Duodenal mucosa (tissue), 2 donors: ENCODE results near the gene KRTAP2-2.
"Not testable (repeated sequence)": the region's sequence is repeated elsewhere in the genome, so short reads cannot be mapped to it uniquely, and the experiment has no call there.

Source experiments
- H3K27ac ChIP-seq: one replicate; pipeline ENCODE4 v1.7.0; 2013; ENCODE audit warnings: low read depth, low read length
- H3K27me3 ChIP-seq, 2 donors: one replicate each; pipeline ENCODE4 v1.7.0; 2013; ENCODE audit warnings: low read length in 2 of 2, control low read depth in 1 of 2; ENCODE audit not compliant: insufficient read depth in 2 of 2, control insufficient read depth in 1 of 2
- H3K36me3 ChIP-seq, 2 donors: one replicate each; pipeline ENCODE4 v1.7.0; 2013; ENCODE audit warnings: low read length in 2 of 2, control low read depth in 1 of 2; ENCODE audit not compliant: insufficient read depth in 2 of 2, control insufficient read depth in 1 of 2
- H3K4me1 ChIP-seq, 2 donors: one replicate each; pipeline ENCODE4 v1.7.0; 2013; ENCODE audit warnings: low read length in 2 of 2, control low read depth in 1 of 2; ENCODE audit not compliant: insufficient read depth in 2 of 2, control insufficient read depth in 1 of 2
- H3K4me3 ChIP-seq, 2 donors: one replicate each; pipeline ENCODE4 v1.7.0; 2013; ENCODE audit warnings: low read length in 2 of 2, low read depth in 1 of 2
- H3K9ac ChIP-seq, 2 donors: one replicate each; pipeline ENCODE4 v1.7.0; 2013; ENCODE audit warnings: low read length in 2 of 2, low read depth in 1 of 2
- H3K9me3 ChIP-seq, 2 donors: one replicate each; pipeline ENCODE4 v1.7.0; 2013; ENCODE audit warnings: low read length in 2 of 2, control low read depth in 1 of 2; ENCODE audit not compliant: control insufficient read depth in 1 of 2

Gene KRTAP2-2

GRCh38 chr17:41065016-41065689 lies 10.1 kb upstream of the KRTAP2-2 start:
- H3K27me3 ChIP-seq = peaks cover 0 to 17% of the 10 kb centered on the region in 2 donors
- H3K4me1 ChIP-seq, H3K27ac ChIP-seq, H3K9ac ChIP-seq, H3K36me3 ChIP-seq, H3K9me3 ChIP-seq, H3K4me3 ChIP-seq: not testable (repeated sequence)

- no peaks in the 10 kb centered on the region for H3K4me1 ChIP-seq
Observed at GRCh38 chr17:41064301-41064700, 9.3 kb upstream of the KRTAP2-2 start.

GRCh38 chr17:41063449-41063848 lies 8.4 kb upstream of the KRTAP2-2 start:
- Histone ChIP-seq H3K4me3 (no peak overlapping the region), H3K9me3 (no peaks in the 10 kb centered on the region)

More at GRCh38 chr17:41064301-41064700, 9.3 kb upstream of the KRTAP2-2 start:
- Histone ChIP-seq H3K4me3 (no peak overlapping the region), H3K27ac (no peak overlapping the region), H3K9ac (no peak overlapping the region), H3K36me3 (no peaks in the 10 kb centered on the region), H3K9me3 (no peaks in the 10 kb centered on the region), H3K27me3 (peaks cover 0 to 17% of the 10 kb centered on the region in 2 donors)

GRCh38 chr17:41061964-41062363 lies 6.9 kb upstream of the KRTAP2-2 start:
- Histone ChIP-seq H3K27me3 (peaks cover 0 to 25% of the 10 kb centered on the region in 2 donors), H3K9me3 (peaks cover 0 to 4% of the 10 kb centered on the region in 2 donors), H3K4me1 (no peaks in the 10 kb centered on the region), H3K9ac (no peak overlapping the region), H3K36me3 (no peaks in the 10 kb centered on the region), H3K4me3 (no peak overlapping the region), H3K27ac (no peak overlapping the region)

More at GRCh38 chr17:41063449-41063848, 8.4 kb upstream of the KRTAP2-2 start:
- no peak overlapping the region for H3K9ac ChIP-seq
- peaks cover 0 to 23% of the 10 kb centered on the region in 2 donors for H3K27me3 ChIP-seq
- no peak overlapping the region for H3K27ac ChIP-seq
- H3K36me3 ChIP-seq = no peaks in the 10 kb centered on the region
- H3K4me1 ChIP-seq = no peaks in the 10 kb centered on the region

- peaks cover 0 to 4% of the 10 kb centered on the region in 2 donors for H3K9me3 ChIP-seq
- H3K4me3 ChIP-seq = no peak within 1 kb of the TSS
- H3K4me1 ChIP-seq = no peaks in the 10 kb centered on the region
- no peaks in the 10 kb centered on the region for H3K36me3 ChIP-seq
- peaks cover 0 to 25% of the 10 kb centered on the region in 2 donors for H3K27me3 ChIP-seq
- no peak within 1 kb of the TSS for H3K9ac ChIP-seq
- H3K27ac ChIP-seq = no peak within 1 kb of the TSS
Observed at GRCh38 chr17:41060052-41060604, 5.1 kb upstream of the KRTAP2-2 start, which contains the start of gene KRTAP2-3. KRTAP2-3 (minus strand) TSS chr17:41060114; CDS start chr17:41060050, 64 bp downstream.

- not testable (repeated sequence) for H3K9ac ChIP-seq, H3K4me3 ChIP-seq, H3K36me3 ChIP-seq, H3K27ac ChIP-seq, H3K4me1 ChIP-seq, H3K9me3 ChIP-seq
- H3K27me3 ChIP-seq = peaks cover 0 to 25% of the 10 kb centered on the region in 2 donors
Observed at GRCh38 chr17:41059276-41060051, 4.4 kb upstream of the KRTAP2-2 start.

GRCh38 chr17:41058741-41059140 lies 3.7 kb upstream of the KRTAP2-2 start:
- Histone ChIP-seq H3K27ac (no peak overlapping the region), H3K9ac (no peak overlapping the region), H3K4me1 (no peaks in the 10 kb centered on the region), H3K9me3 (peaks cover 0 to 4% of the 10 kb centered on the region in 2 donors), H3K27me3 (peaks cover 0 to 25% of the 10 kb centered on the region in 2 donors), H3K36me3 (no peaks in the 10 kb centered on the region), H3K4me3 (no peak overlapping the region)

GRCh38 chr17:41057547-41057946 lies 2.5 kb upstream of the KRTAP2-2 start:
- Histone ChIP-seq H3K36me3 (no peaks in the 10 kb centered on the region), H3K9me3 (peaks cover 0 to 4% of the 10 kb centered on the region in 2 donors), H3K27me3 (peaks cover 0 to 23% of the 10 kb centered on the region in 2 donors), H3K4me3 (no peak overlapping the region), H3K9ac (no peak overlapping the region), H3K4me1 (no peaks in the 10 kb centered on the region), H3K27ac (no peak overlapping the region)

- H3K36me3 ChIP-seq, H3K4me1 ChIP-seq, H3K9me3 ChIP-seq, H3K27ac ChIP-seq, H3K4me3 ChIP-seq, H3K9ac ChIP-seq: not testable (repeated sequence)
- H3K27me3 ChIP-seq = peaks cover 0 to 10% of the 10 kb centered on the region in 2 donors
Observed at GRCh38 chr17:41054556-41054955, 474 bp downstream of the KRTAP2-2 start.

- Histone ChIP-seq H3K4me3 (no peak overlapping the region), H3K4me1 (no peaks in the 10 kb centered on the region), H3K9ac (no peak overlapping the region), H3K27me3 (peaks cover 0 to 10% of the 10 kb centered on the region in 2 donors), H3K9me3 (peaks cover 0 to 4% of the 10 kb centered on the region in 2 donors), H3K36me3 (no peaks in the 10 kb centered on the region), H3K27ac (no peak overlapping the region)
Observed at GRCh38 chr17:41054025-41054424, 1.0 kb downstream of the KRTAP2-2 start.
